Fibroblast of lung (primary cell): ENCODE measurements around the gene ARHGDIG. TPM values are rescaled to one million over a fixed set of nuclear protein-coding genes. Genes with fewer than 3 reads are reported as not detected.
"Not testable (repeated sequence)": the region's sequence is repeated elsewhere in the genome, so short reads cannot be mapped to it uniquely, and the experiment has no call there.

ENCODE experiments used
- DNase-seq, 2 donors: peaks; one replicate each; pipeline versions ENCODE4 v3.0.0 to v3.0.0-alpha.2; 2010; ENCODE audit warnings: low read depth in 2 of 2
- H2AFZ ChIP-seq: 2 replicates; pipeline ENCODE4 v1.5.1; 2012; ENCODE audit warnings: low read length, control low read depth, inconsistent platforms
- H3K27ac ChIP-seq: 2 replicates; pipeline ENCODE4 v1.5.1; 2011; ENCODE audit warnings: low read length, control low read depth; ENCODE audit not compliant: insufficient read depth
- H3K27me3 ChIP-seq: 2 replicates; pipeline ENCODE4 v1.5.1; 2011; ENCODE audit warnings: mild to moderate bottlenecking, low read length; ENCODE audit not compliant: control insufficient read depth, insufficient read depth
- H3K36me3 ChIP-seq: 2 replicates; pipeline ENCODE4 v1.5.1; 2011; ENCODE audit warnings: low read length; ENCODE audit not compliant: control insufficient read depth, insufficient read depth
- H3K4me1 ChIP-seq: 2 replicates; pipeline ENCODE4 v1.5.1; 2011; ENCODE audit warnings: low read length; ENCODE audit not compliant: control insufficient read depth, insufficient read depth; ENCODE audit errors: extremely low read depth
- H3K4me2 ChIP-seq: 2 replicates; pipeline ENCODE4 v1.5.1; 2011; ENCODE audit warnings: low read length, control low read depth; ENCODE audit not compliant: insufficient read depth; ENCODE audit errors: extremely low read depth
- H3K4me3 ChIP-seq, 4 experiments: fragments of 200-600 bp in 1 of 4; sonication (generic) in 1 of 4; replicated peaks in 1 of 4; 2 replicates each; pipeline ENCODE4 v1.5.1; 2011 to 2016; ENCODE audit warnings: low read length in 4 of 4, low read depth in 3 of 4, mild to moderate bottlenecking in 3 of 4, control low read depth in 2 of 4, inconsistent platforms in 1 of 4, mixed read lengths in 1 of 4; ENCODE audit not compliant: insufficient read depth in 1 of 4; ENCODE audit errors: control extremely low read depth in 1 of 4
- H3K79me2 ChIP-seq: 2 replicates; pipeline ENCODE4 v1.5.1; 2012; ENCODE audit warnings: mild to moderate bottlenecking, low read length, inconsistent platforms; ENCODE audit not compliant: control insufficient read depth, insufficient read depth
- H3K9ac ChIP-seq: 2 replicates; pipeline ENCODE4 v1.5.1; 2011; ENCODE audit warnings: mild to moderate bottlenecking, low read length, control low read depth; ENCODE audit not compliant: insufficient read depth
- H3K9me3 ChIP-seq: 2 replicates; pipeline ENCODE4 v1.5.1; 2012; ENCODE audit warnings: low read depth, low read length; ENCODE audit not compliant: control insufficient read depth, insufficient read depth
- H4K20me1 ChIP-seq: 2 replicates; pipeline ENCODE4 v1.5.1; 2011; ENCODE audit warnings: low read length; ENCODE audit not compliant: control insufficient read depth, insufficient read depth; ENCODE audit errors: extremely low read depth
- CTCF ChIP-seq, 2 donors: IDR thresholded peaks in 1 of 2; conservative IDR thresholded peaks in 1 of 2; 1 replicate in 1 of 2; 2 replicates in 1 of 2; pipeline ENCODE4 v1.5.1; 2011 to 2012; ENCODE audit warnings: low read length in 2 of 2, control low read depth in 1 of 2, inconsistent platforms in 1 of 2, low read depth in 1 of 2, mild to moderate bottlenecking in 1 of 2
- EZH2 ChIP-seq: IDR thresholded peaks from 2 replicates; pipeline ENCODE4 v1.5.1; 2012; ENCODE audit warnings: low read length, control low read depth, mild to moderate bottlenecking; ENCODE audit errors: missing control alignments
- polyA plus RNA-seq, 2 donors: library from polyadenylated mRNA; depleted of rRNA in 1 of 2; stranded (reverse) in 1 of 2; unstranded in 1 of 2; fragments of >200 nt; gene quantifications; 2 replicates each; pipeline ENCODE4 v1.2.1, GENCODE V29; 2011 to 2012; ENCODE audit warnings: missing spikeins in 1 of 2
- total RNA-seq: library from RNA; depleted of rRNA; stranded (reverse); fragments of >200 nt; gene quantifications from 2 replicates; pipeline ENCODE4 v1.2.1, GENCODE V29; 2014

Gene ARHGDIG
- total and polyA plus RNA-seq, 2 donors (not counting 1 experiment from before 2014, with no cell fraction given): 0.30 to 1.3 TPM

- Histone ChIP-seq H3K4me3 (no peak overlapping the region), H3K79me2 (no peaks in the 10 kb centered on the region), H4K20me1 (no peaks in the 10 kb centered on the region), H3K27me3 (no peaks in the 10 kb centered on the region), H3K36me3 (peaks cover 2% of the 10 kb centered on the region), H2AFZ (no peak overlapping the region), H3K9ac (no peak overlapping the region), H3K4me2 (no peak overlapping the region), H3K9me3 (no peaks in the 10 kb centered on the region), H3K4me1 (no peaks in the 10 kb centered on the region), H3K27ac (no peak overlapping the region)
- no peak for TF ChIP-seq EZH2
- no peak for TF ChIP-seq CTCF (conservative IDR thresholded peaks at IDR 0.05 in 1 of 2, IDR thresholded peaks at IDR 0.05 in 1 of 2; ENCODE audit: low read depth in 1 of 2, low read length in 2 of 2)
- no peak for DNase-seq
Measured at GRCh38 chr16:254461-254860, 25.9 kb upstream of the ARHGDIG start.

GRCh38 chr16:255183-255582 is 25.2 kb upstream of the ARHGDIG start:
- H4K20me1 ChIP-seq: no peaks in the 10 kb centered on the region
- peaks cover 6% of the 10 kb centered on the region for H3K36me3 ChIP-seq
- no peak overlapping the region for H3K4me3 ChIP-seq
- DNase-seq: no peak
- no peak for TF ChIP-seq CTCF (conservative IDR thresholded peaks at IDR 0.05 in 1 of 2, IDR thresholded peaks at IDR 0.05 in 1 of 2; ENCODE audit: low read depth in 1 of 2, low read length in 2 of 2)
- no peak for TF ChIP-seq EZH2
- no peaks in the 10 kb centered on the region for H3K27me3 ChIP-seq
- no peaks in the 10 kb centered on the region for H3K79me2 ChIP-seq
- no peak overlapping the region for H3K4me2 ChIP-seq
- H3K9me3 ChIP-seq: no peaks in the 10 kb centered on the region
- no peak overlapping the region for H3K9ac ChIP-seq
- no peaks in the 10 kb centered on the region for H3K4me1 ChIP-seq
- no peak overlapping the region for H3K27ac ChIP-seq
- no peak overlapping the region for H2AFZ ChIP-seq

GRCh38 chr16:258091-258490 is 22.3 kb upstream of the ARHGDIG start:
- not testable (repeated sequence) for H3K9ac ChIP-seq

More at GRCh38 chr16:258091-258490, 22.3 kb upstream of the ARHGDIG start:
- not testable (repeated sequence) for H3K4me3 ChIP-seq, H3K36me3 ChIP-seq, H3K4me1 ChIP-seq, H2AFZ ChIP-seq, H3K79me2 ChIP-seq, H3K9me3 ChIP-seq, H3K4me2 ChIP-seq, H4K20me1 ChIP-seq, H3K27me3 ChIP-seq, DNase-seq, H3K27ac ChIP-seq
